Immature natural killer cell (primary cell): ENCODE data around the gene NR2F1. TPM values are rescaled to one million over a fixed set of nuclear protein-coding genes. Genes with fewer than 3 reads are reported as not detected.
A peak's percentile ranks its signal among the peaks of the same experiment; 100 is the strongest.

Source experiments
- DNase-seq, 3 donors: peaks; one replicate each; pipeline ENCODE4 v3.0.0; 2022; ENCODE audit warnings: mixed read lengths in 1 of 3
- H3K27ac Mint-ChIP-seq, 6 donors: one replicate each; pipeline ENCODE4 v1.8.0; 2020; ENCODE audit warnings: mixed read lengths in 6 of 6, mild to moderate bottlenecking in 5 of 6, inconsistent platforms in 4 of 6, moderate library complexity in 3 of 6
- H3K27me3 Mint-ChIP-seq, 3 donors: one replicate each; pipeline ENCODE4 v1.8.0; 2020 to 2021; ENCODE audit warnings: low read depth in 3 of 3, mild to moderate bottlenecking in 3 of 3, mixed read lengths in 3 of 3, moderate library complexity in 3 of 3, inconsistent platforms in 1 of 3
- H3K36me3 Mint-ChIP-seq, 3 donors: one replicate each; pipeline ENCODE4 v1.8.0; 2020; ENCODE audit warnings: mixed read lengths in 3 of 3, inconsistent platforms in 2 of 3, mild to moderate bottlenecking in 2 of 3
- H3K4me1 Mint-ChIP-seq, 2 donors: one replicate each; pipeline ENCODE4 v1.8.0; 2020; ENCODE audit warnings: inconsistent platforms in 2 of 2, mild to moderate bottlenecking in 2 of 2, mixed read lengths in 2 of 2, moderate library complexity in 1 of 2
- H3K4me3 Mint-ChIP-seq, 5 donors: one replicate each; pipeline ENCODE4 v1.8.0; 2020; ENCODE audit warnings: mild to moderate bottlenecking in 5 of 5, mixed read lengths in 5 of 5, inconsistent platforms in 3 of 5, moderate library complexity in 3 of 5
- H3K9me3 Mint-ChIP-seq, 6 donors: one replicate each; pipeline ENCODE4 v1.8.0; 2020; ENCODE audit warnings: mild to moderate bottlenecking in 6 of 6, mixed read lengths in 6 of 6, inconsistent platforms in 4 of 6, moderate library complexity in 3 of 6
- polyA plus RNA-seq, 3 donors: library from polyadenylated mRNA; unstranded; fragments of 300-500 nt; fragmentation: Illumina TruSeq; gene quantifications; one replicate each; pipeline ENCODE4 v1.2.3, GENCODE V29; 2021

NR2F1 gene
- polyA plus RNA-seq, 3 donors from 2014 or later = not detected

GRCh38 chr5:93582167-93582462 lies 907 bp upstream of the NR2F1 start:
- Mint-ChIP-seq H3K27me3 (peaks cover 16 to 41% (median 20%) of the 10 kb centered on the region in 3 donors), H3K36me3 (peaks cover 0 to 4% (median 0%) of the 10 kb centered on the region in 3 donors), H3K4me3 (no peak overlapping the region)

DNA sequence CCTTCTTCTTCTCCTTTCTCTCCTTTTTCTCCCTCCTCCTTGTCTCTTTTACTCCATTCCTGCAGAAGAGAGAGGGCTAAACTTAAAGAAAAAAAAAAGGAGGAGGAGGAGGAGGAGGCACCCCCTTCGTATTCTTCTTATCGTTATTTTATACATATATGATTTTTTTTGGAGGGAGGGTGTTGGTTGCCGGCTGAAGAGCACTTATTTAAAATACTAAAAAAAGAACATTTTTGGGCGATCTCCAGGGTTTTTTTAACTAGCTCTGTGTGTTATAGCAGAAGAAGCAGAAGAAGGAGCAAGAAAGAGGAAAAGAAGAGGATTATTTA lies 381 bp downstream of the NR2F1 start:
- H3K4me1 Mint-ChIP-seq = peaks cover 38 to 40% of the 10 kb centered on the region in 2 donors
- no peak overlapping the region for H3K27ac Mint-ChIP-seq
- DNase-seq = no peak
- H3K36me3 Mint-ChIP-seq = peaks cover 0 to 4% (median 0%) of the 10 kb centered on the region in 3 donors
- peak overlapping the region in 1 of 5 donors; percentile 61 for H3K4me3 Mint-ChIP-seq
- peaks cover 20 to 36% (median 29%) of the 10 kb centered on the region in 3 donors for H3K27me3 Mint-ChIP-seq
- H3K9me3 Mint-ChIP-seq = peaks cover 0 to 8% (median 0%) of the 10 kb centered on the region in 6 donors

More at GRCh38 chr5:93582167-93582462, 907 bp upstream of the NR2F1 start:
- Mint-ChIP-seq H3K27ac (no peak overlapping the region), H3K4me1 (peaks cover 33 to 40% of the 10 kb centered on the region in 2 donors), H3K9me3 (peaks cover 0 to 2% (median 0%) of the 10 kb centered on the region in 6 donors)
- DNase-seq = no peak

GRCh38 chr5:93583768-93584595 lies 960 bp downstream of the NR2F1 start:
- Mint-ChIP-seq H3K4me1 (peaks cover 37 to 40% of the 10 kb centered on the region in 2 donors), H3K27me3 (peaks cover 24 to 36% (median 30%) of the 10 kb centered on the region in 3 donors), H3K27ac (no peak overlapping the region), H3K9me3 (peaks cover 0 to 9% (median 0%) of the 10 kb centered on the region in 6 donors), H3K4me3 (peak overlapping the region in 4 of 5 donors; percentile 18 to 61 (median 37)), H3K36me3 (peaks cover 0 to 4% (median 3%) of the 10 kb centered on the region in 3 donors)
- DNase-seq = peak in 1 of 3 donors; percentile 38

- Mint-ChIP-seq H3K27ac (no peak overlapping the region), H3K4me3 (peak overlapping the region in 4 of 5 donors; percentile 18 to 54 (median 19)), H3K27me3 (peaks cover 27 to 41% (median 35%) of the 10 kb centered on the region in 3 donors)
Measured at GRCh38 chr5:93584596-93585040, 1.6 kb downstream of the NR2F1 start.

GRCh38 chr5:93585041-93585766 lies 2.2 kb downstream of the NR2F1 start:
- Mint-ChIP-seq H3K9me3 (peaks cover 0 to 9% (median 0%) of the 10 kb centered on the region in 6 donors), H3K4me3 (peak overlapping the region; percentile 53 to 81 (median 75)), H3K36me3 (peaks cover 0 to 5% (median 4%) of the 10 kb centered on the region in 3 donors), H3K27me3 (peaks cover 28 to 41% (median 38%) of the 10 kb centered on the region in 3 donors), H3K27ac (no peak overlapping the region), H3K4me1 (peaks cover 35 to 38% of the 10 kb centered on the region in 2 donors)
- no peak for DNase-seq

More at GRCh38 chr5:93584596-93585040, 1.6 kb downstream of the NR2F1 start:
- H3K9me3 Mint-ChIP-seq = peaks cover 0 to 9% (median 0%) of the 10 kb centered on the region in 6 donors
- peaks cover 0 to 5% (median 4%) of the 10 kb centered on the region in 3 donors for H3K36me3 Mint-ChIP-seq
- H3K4me1 Mint-ChIP-seq = peaks cover 39 to 41% of the 10 kb centered on the region in 2 donors
- DNase-seq = no peak

- Mint-ChIP-seq H3K4me1 (peaks cover 28 to 31% of the 10 kb centered on the region in 2 donors), H3K27ac (no peak overlapping the region), H3K4me3 (peak overlapping the region; percentile 53 to 81 (median 75)), H3K27me3 (peaks cover 30 to 43% (median 40%) of the 10 kb centered on the region in 3 donors), H3K36me3 (peaks cover 0 to 5% (median 4%) of the 10 kb centered on the region in 3 donors), H3K9me3 (peaks cover 0 to 7% (median 0%) of the 10 kb centered on the region in 6 donors)
- no peak for DNase-seq
Measured at GRCh38 chr5:93585767-93586385, 2.9 kb downstream of the NR2F1 start.

GRCh38 chr5:93586736-93587596 lies 3.9 kb downstream of the NR2F1 start:
- peaks cover 27 to 28% of the 10 kb centered on the region in 2 donors for H3K4me1 Mint-ChIP-seq
- no peak overlapping the region for H3K27ac Mint-ChIP-seq
- DNase-seq = no peak
- peaks cover 0 to 7% (median 0%) of the 10 kb centered on the region in 6 donors for H3K9me3 Mint-ChIP-seq
- peaks cover 0 to 8% (median 4%) of the 10 kb centered on the region in 3 donors for H3K36me3 Mint-ChIP-seq
- peaks cover 30 to 52% (median 47%) of the 10 kb centered on the region in 3 donors for H3K27me3 Mint-ChIP-seq
- H3K4me3 Mint-ChIP-seq = peak overlapping the region in 2 of 5 donors; percentile 22 to 60

GRCh38 chr5:93587597-93588351 lies 4.8 kb downstream of the NR2F1 start:
- Mint-ChIP-seq H3K4me3 (peak overlapping the region in 4 of 5 donors; percentile 22 to 60 (median 40)), H3K27ac (no peak overlapping the region), H3K4me1 (peaks cover 27 to 28% of the 10 kb centered on the region in 2 donors)

GRCh38 chr5:93588352-93589151 lies 5.5 kb downstream of the NR2F1 start:
- peaks cover 26 to 28% of the 10 kb centered on the region in 2 donors for H3K4me1 Mint-ChIP-seq
- peaks cover 0 to 8% (median 4%) of the 10 kb centered on the region in 3 donors for H3K36me3 Mint-ChIP-seq
- H3K4me3 Mint-ChIP-seq = peak overlapping the region in 4 of 5 donors; percentile 8 to 64 (median 52)
- DNase-seq = no peak
- H3K27me3 Mint-ChIP-seq = peaks cover 30 to 60% (median 50%) of the 10 kb centered on the region in 3 donors
- H3K9me3 Mint-ChIP-seq = peaks cover 0 to 7% (median 0%) of the 10 kb centered on the region in 6 donors
- H3K27ac Mint-ChIP-seq = no peak overlapping the region

More at GRCh38 chr5:93587597-93588351, 4.8 kb downstream of the NR2F1 start:
- Mint-ChIP-seq H3K36me3 (peaks cover 0 to 8% (median 4%) of the 10 kb centered on the region in 3 donors), H3K9me3 (peaks cover 0 to 7% (median 0%) of the 10 kb centered on the region in 6 donors), H3K27me3 (peaks cover 30 to 57% (median 50%) of the 10 kb centered on the region in 3 donors)
- DNase-seq = no peak

DNA sequence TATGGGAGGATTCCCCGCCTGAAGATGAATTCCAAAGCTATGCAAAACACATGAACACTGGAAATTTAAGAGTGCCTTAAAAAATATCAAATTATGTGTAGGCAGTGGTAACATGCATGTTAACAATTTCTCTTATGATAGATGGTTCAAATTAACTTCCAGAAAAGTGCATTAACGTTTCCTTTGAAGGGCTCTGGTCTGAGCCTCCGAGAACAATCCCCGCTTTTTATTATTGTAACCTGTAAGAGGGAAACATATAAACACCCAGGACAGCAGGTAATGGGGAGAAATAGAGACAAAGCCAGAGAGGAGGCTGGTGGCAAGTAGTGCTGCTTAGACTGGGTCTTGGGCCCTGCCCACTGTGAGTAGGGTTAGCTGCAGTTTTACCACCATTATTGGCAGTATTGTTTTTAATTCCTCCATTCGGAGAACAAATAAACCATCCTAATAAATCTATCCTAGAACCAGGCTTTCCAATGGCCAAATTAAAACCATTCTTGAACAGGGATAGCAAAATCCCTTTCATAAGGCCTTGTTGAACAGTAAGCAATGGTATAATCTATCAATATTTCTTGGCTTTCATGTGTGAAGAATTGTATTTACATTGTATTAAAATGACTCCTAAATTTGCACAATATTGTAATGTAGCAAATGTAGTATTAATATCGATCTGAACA lies 6.3 kb downstream of the NR2F1 start:
- Mint-ChIP-seq H3K36me3 (peaks cover 0 to 8% (median 4%) of the 10 kb centered on the region in 3 donors), H3K27me3 (peaks cover 30 to 64% (median 57%) of the 10 kb centered on the region in 3 donors), H3K27ac (no peak overlapping the region), H3K9me3 (peaks cover 0 to 7% (median 0%) of the 10 kb centered on the region in 6 donors), H3K4me3 (peak overlapping the region in 3 of 5 donors; percentile 8 to 64 (median 48)), H3K4me1 (peaks cover 23 to 28% of the 10 kb centered on the region in 2 donors)
- no peak for DNase-seq

DNA sequence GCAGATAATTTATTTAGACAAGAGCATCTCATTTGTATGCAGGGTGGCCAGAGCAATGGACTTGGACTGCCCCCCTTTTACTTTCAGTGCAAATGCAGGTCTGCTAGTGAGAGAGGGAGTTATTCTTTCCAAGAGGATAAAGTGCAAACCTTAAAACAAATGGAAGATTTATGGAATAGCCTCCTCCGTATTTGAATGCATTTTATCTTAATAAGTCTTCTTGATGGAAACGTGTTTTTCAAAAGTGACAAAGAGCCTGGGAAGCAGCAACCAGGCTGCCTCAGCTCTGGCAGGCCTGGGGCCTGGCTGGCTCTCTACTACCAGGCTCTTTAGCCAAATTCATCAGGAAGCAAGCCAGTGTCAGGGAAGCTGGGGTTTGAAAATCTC lies 6.8 kb downstream of the NR2F1 start:
- peaks cover 31 to 69% (median 62%) of the 10 kb centered on the region in 3 donors for H3K27me3 Mint-ChIP-seq
- no peak for DNase-seq
- H3K9me3 Mint-ChIP-seq = peaks cover 0 to 7% (median 0%) of the 10 kb centered on the region in 6 donors
- no peak overlapping the region for H3K4me3 Mint-ChIP-seq
- H3K4me1 Mint-ChIP-seq = peaks cover 23 to 28% of the 10 kb centered on the region in 2 donors
- H3K27ac Mint-ChIP-seq = no peak overlapping the region
- peaks cover 0 to 8% (median 4%) of the 10 kb centered on the region in 3 donors for H3K36me3 Mint-ChIP-seq
